ENCODE measurements around the gene TMEM121.
"Not testable (repeated sequence)": the region's sequence is repeated elsewhere in the genome, so short reads cannot be mapped to it uniquely, and the experiment has no call there.

The TMEM121 gene

DNA sequence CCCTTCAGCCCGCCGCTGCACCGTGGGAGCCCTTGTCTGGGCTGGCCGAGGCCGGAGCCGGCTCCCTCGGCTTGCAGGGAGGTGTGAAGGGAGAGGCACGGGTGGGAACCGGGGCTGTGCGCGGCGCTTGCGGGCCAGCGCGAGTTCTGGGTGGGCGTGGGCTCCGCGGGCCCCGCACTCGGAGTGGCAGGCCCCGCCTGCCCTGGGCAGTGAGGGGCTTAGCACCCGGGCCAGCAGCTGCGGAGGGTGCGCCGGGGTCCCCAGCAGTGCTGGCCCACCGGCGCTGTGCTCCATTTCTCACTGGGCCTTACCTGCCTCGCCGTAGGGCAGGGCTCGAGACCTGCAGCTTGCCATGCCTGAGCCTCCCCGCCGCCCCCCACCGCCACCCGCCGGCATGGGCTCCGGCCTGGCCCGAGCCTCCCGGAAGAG is 21.4 kb downstream of the TMEM121 start:
- no peak for DNase-seq

DNA sequence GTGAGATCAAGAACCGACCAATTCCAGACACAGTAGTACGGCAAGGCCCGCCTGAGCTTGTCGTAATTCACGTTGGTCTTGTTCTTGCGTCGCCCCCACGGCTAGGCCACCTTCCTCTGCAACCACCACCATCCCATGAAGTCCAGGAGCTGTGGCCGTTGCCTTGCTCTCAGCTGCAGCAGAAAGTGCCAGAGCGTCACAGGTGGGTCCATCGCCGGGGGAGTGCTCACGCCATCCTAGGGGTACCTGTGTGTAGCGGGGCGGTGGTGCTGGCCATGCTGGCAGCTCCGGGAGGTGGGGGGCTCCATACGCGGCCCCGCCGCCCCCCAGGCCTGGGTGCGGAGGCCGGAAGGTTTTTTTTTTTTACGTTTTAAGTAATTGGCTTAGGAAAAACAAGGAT is 23.1 kb downstream of the TMEM121 start:
- no peak for DNase-seq

GRCh38 chr14:105554022-105554421 is 27.6 kb downstream of the TMEM121 start:
- no peak for DNase-seq

DNA sequence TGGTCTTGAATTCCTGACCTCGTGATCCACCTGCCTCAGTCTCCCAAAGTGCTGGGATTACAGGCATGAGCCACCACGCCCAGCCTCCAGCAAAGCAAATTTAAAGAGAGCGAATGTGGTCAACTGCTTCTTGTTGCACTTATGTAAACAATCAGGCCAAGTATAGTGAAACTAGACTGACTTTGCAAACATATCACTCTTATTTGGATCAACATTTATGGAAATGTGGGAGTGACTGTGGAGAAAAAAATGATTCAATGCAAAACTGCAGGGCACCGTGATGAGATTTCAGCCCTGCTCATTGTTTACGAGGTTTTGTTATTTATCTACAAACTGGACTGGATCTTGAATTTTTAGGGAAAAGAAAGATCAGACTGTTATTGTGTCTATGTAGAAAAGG is 28.1 kb downstream of the TMEM121 start:
- no peak for DNase-seq

- not testable (repeated sequence) for DNase-seq
These were observed 31.3 kb downstream of the TMEM121 start for GRCh38 chr14:105557671-105558070.

DNA sequence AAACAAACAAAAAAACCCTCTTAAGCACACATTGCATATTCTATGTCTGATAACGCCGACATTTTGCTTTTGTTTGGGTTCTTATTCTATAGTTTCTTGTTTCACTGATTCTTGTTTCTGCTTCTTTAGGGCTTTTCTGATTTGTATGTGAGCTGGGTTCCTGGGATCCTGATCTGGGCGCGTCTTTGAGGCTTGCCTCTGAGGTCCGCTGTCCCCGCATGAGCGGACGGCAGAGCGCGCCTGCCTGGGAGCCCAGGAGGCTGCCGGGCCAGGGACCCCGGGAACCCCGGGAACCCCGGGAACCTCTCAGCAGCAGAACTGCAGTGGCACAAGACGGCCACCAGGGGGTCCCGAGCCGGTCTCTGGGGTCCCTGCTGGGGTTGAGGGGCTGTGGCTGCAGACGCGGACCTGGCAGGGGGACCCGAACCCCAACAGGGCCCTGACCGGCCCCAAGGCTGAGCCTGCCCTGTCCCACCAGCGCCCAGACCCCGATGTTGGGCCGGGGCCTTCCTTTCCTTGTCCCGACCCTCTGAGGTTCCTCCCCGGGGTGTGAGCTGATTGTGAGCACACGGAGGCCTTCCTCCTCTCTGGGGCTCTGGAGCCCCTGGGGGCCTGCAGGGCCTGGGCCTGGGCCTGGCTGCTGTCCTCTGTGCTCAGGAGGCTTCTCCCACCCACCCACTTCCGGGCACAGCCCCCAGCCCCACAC is 32.2 kb downstream of the TMEM121 start:
- not testable (repeated sequence) for DNase-seq

GRCh38 chr14:105559384-105560047 is 33.1 kb downstream of the TMEM121 start:
- DNase-seq: peak in 1 of 3 experiments; percentile 9

GRCh38 chr14:105560048-105560669 is 33.8 kb downstream of the TMEM121 start:
- not testable (repeated sequence) for DNase-seq

- DNase-seq: not testable (repeated sequence)
These were observed 35.0 kb downstream of the TMEM121 start for GRCh38 chr14:105561345-105561744.

DNA sequence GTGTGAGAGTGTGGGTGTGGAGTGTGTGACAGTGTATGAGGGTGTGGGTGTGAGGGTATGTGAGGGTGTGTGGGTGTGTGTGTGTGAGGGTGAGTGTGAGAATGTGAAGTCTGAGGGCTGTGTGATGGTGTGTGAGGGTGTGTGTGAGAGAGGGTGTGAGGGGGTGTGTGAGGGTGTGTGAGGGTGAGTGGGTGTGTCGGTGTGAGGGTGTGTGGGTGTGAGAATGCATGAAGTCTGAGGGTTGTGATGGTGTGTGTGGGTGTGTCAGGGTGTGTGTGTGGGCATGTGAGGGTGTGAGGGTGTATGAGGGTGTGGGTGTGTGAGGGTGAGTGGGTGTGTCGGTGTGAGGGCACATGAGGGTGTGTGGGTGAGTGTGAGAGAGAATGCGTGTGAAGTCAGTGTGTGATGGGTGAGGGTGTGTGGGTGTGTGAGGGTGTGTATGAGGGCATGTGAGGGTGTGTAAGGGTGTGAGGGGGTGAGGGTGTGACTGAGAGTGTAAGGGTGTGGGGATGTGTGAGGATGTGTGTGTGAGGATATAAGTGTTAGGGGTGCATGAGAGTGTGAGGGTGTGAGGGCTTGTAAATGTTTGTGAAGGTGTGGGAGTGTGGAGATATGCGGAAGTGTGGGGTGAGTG is 36.4 kb downstream of the TMEM121 start:
- no peak for DNase-seq

DNA sequence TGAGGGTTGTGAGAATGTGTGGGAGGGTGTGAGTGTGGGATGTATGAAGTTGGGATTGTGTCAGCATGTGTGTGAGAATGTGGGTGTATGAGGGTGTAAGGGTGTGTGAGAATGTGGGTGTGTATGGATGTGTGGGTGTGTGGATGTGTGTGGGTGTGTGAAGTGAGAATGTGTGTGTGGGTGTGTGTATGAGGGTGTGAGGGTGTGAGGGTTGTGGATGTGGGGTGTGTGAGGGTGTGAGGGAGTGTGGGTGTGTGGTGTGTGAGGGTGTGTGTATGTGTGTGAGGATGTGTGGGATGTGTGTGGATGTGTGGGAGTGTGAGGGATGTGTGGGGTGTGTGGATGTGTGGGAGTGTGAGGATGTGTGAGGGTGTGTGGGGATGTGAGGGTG is 37.0 kb downstream of the TMEM121 start:
- no peak for DNase-seq

- DNase-seq: not testable (repeated sequence)
These were observed 38.2 kb downstream of the TMEM121 start for GRCh38 chr14:105564536-105564935.

- DNase-seq: not testable (repeated sequence)
These were observed 39.0 kb downstream of the TMEM121 start for GRCh38 chr14:105565185-105565919.

DNA sequence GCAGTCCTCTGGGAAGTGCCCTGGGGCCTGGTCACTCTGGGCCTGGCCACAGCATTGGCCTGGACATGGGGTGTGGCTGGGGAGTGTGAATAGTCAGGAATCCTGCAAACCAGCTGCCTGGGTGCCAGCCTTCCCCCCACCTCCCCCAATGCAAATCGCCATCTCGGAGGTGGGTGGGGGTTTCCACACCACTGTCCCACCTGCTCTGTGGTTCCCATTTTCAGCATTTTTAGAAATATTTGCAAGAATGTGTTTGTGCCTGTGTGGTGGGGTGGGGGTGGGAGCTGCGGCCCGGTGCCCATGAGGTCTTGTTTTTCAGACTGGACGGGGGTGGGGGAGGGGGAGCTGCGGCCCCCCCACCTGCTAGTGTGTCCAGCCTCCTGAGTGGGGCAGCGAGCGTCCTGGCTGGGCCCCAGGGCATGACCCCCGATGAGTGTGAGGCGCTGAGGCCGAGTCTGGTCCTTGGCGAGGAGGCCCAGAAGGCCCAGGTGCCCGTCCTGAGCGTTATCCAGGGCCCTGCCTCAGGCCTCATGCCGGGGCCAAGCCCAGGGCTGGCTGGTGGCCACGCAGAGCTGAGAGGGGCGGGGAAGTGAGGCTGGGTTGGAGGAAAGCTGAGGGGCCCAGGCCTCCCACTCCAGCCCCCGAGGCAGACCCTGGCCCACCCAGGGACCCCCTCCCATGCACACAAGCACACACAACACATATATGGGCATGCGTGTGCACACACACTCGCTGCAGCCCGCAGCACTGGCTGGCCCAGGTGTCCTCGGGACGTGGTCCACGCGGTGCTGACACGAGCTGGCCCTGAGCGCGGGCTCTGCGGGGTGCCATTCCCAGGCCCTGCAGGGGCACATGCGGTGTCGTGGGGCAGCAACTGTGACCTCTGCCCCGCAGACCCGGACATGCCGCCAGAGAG is 40.1 kb downstream of the TMEM121 start:
- not testable (repeated sequence) for DNase-seq

GRCh38 chr14:105567164-105568103 is 41.1 kb downstream of the TMEM121 start:
- DNase-seq: not testable (repeated sequence)

- not testable (repeated sequence) for DNase-seq
These were observed 41.9 kb downstream of the TMEM121 start for GRCh38 chr14:105568140-105568843.

- DNase-seq: no peak
These were observed 42.7 kb downstream of the TMEM121 start for GRCh38 chr14:105568859-105569766.

GRCh38 chr14:105570482-105570881 is 44.1 kb downstream of the TMEM121 start:
- DNase-seq: no peak

Data from NCI-H1417 (cell line).